CD4-positive, CD25-positive, alpha-beta regulatory T cell (primary cell): ENCODE results near the gene DAGLB. TPM values are rescaled to one million over a fixed set of nuclear protein-coding genes. Genes with fewer than 3 reads are reported as not detected.

Experiments used
- ATAC-seq, 2 donors: fragments of 150-1000 bp; cut with Tn5 transposase; one replicate each; pipeline ENCODE4 v1.10.0; 2021; ENCODE audit warnings: low read depth in 2 of 2, moderate number of reproducible peaks in 2 of 2, moderate library complexity in 1 of 2
- DNase-seq, 3 donors: peaks; one replicate each; pipeline versions ENCODE4 v3.0.0 to v3.0.0-alpha.2; 2012 to 2022; ENCODE audit warnings: mixed read lengths in 1 of 3
- H3K27ac ChIP-seq: one replicate; pipeline ENCODE4 v1.7.0; 2013; ENCODE audit warnings: mild to moderate bottlenecking, low read length; ENCODE audit not compliant: insufficient read depth, poor library complexity, severe bottlenecking
- H3K27me3 ChIP-seq: one replicate; pipeline ENCODE4 v1.7.0; 2013; ENCODE audit warnings: low read length; ENCODE audit not compliant: control insufficient read depth, insufficient read depth
- H3K36me3 ChIP-seq: one replicate; pipeline ENCODE4 v1.7.0; 2013; ENCODE audit warnings: mild to moderate bottlenecking, low read length, moderate library complexity; ENCODE audit not compliant: control insufficient read depth, insufficient read depth
- H3K4me1 ChIP-seq: 2 replicates; pipeline ENCODE4 v1.7.0; 2013; ENCODE audit warnings: mild to moderate bottlenecking, low read length; ENCODE audit not compliant: insufficient read depth, control insufficient read depth, poor library complexity, severe bottlenecking
- H3K4me3 ChIP-seq: one replicate; pipeline ENCODE4 v1.7.0; 2013; ENCODE audit warnings: low read depth, mild to moderate bottlenecking, low read length, moderate library complexity
- H3K9me3 ChIP-seq, 2 experiments: 1 replicate in 1 of 2; 2 replicates in 1 of 2; pipeline ENCODE4 v1.7.0; 2013; ENCODE audit warnings: low read length in 2 of 2, mild to moderate bottlenecking in 1 of 2, moderate library complexity in 1 of 2; ENCODE audit not compliant: control insufficient read depth in 2 of 2
- H3K27ac Mint-ChIP-seq, 3 donors: one replicate each; pipeline ENCODE4 v1.8.0; 2020 to 2022; ENCODE audit warnings: mild to moderate bottlenecking in 3 of 3, mixed read lengths in 3 of 3, moderate library complexity in 2 of 3
- H3K27me3 Mint-ChIP-seq: one replicate; pipeline ENCODE4 v1.8.0; 2022; ENCODE audit warnings: mild to moderate bottlenecking, mixed read lengths
- H3K36me3 Mint-ChIP-seq: one replicate; pipeline ENCODE4 v1.8.0; 2020; ENCODE audit warnings: mixed read lengths
- H3K4me1 Mint-ChIP-seq, 4 donors: one replicate each; pipeline ENCODE4 v1.8.0; 2020 to 2022; ENCODE audit warnings: mixed read lengths in 4 of 4, mild to moderate bottlenecking in 1 of 4
- H3K4me3 Mint-ChIP-seq, 4 donors: one replicate each; pipeline ENCODE4 v1.8.0; 2020 to 2022; ENCODE audit warnings: mild to moderate bottlenecking in 4 of 4, mixed read lengths in 4 of 4, moderate library complexity in 3 of 4
- H3K9me3 Mint-ChIP-seq, 7 donors: one replicate each; pipeline ENCODE4 v1.8.0; 2020 to 2022; ENCODE audit warnings: mixed read lengths in 7 of 7, mild to moderate bottlenecking in 3 of 7, moderate library complexity in 2 of 7
- polyA plus RNA-seq, 4 donors: library from polyadenylated mRNA; unstranded; fragments of 300-500 nt; fragmentation: Illumina TruSeq; gene quantifications; one replicate each; pipeline ENCODE4 v1.2.3, GENCODE V29; 2021
- total RNA-seq: library from RNA; stranded (reverse); gene quantifications from one replicate; pipeline ENCODE4 v1.2.3, GENCODE V29; 2022

Gene DAGLB, protein sequence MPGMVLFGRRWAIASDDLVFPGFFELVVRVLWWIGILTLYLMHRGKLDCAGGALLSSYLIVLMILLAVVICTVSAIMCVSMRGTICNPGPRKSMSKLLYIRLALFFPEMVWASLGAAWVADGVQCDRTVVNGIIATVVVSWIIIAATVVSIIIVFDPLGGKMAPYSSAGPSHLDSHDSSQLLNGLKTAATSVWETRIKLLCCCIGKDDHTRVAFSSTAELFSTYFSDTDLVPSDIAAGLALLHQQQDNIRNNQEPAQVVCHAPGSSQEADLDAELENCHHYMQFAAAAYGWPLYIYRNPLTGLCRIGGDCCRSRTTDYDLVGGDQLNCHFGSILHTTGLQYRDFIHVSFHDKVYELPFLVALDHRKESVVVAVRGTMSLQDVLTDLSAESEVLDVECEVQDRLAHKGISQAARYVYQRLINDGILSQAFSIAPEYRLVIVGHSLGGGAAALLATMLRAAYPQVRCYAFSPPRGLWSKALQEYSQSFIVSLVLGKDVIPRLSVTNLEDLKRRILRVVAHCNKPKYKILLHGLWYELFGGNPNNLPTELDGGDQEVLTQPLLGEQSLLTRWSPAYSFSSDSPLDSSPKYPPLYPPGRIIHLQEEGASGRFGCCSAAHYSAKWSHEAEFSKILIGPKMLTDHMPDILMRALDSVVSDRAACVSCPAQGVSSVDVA
- 33.2 TPM for total RNA-seq
- polyA plus RNA-seq, result 10 to 100 TPM in 3 of 4 donors, 1 to 10 TPM in 1; 5.9 to 13.8 (median 11.7) TPM

DNA sequence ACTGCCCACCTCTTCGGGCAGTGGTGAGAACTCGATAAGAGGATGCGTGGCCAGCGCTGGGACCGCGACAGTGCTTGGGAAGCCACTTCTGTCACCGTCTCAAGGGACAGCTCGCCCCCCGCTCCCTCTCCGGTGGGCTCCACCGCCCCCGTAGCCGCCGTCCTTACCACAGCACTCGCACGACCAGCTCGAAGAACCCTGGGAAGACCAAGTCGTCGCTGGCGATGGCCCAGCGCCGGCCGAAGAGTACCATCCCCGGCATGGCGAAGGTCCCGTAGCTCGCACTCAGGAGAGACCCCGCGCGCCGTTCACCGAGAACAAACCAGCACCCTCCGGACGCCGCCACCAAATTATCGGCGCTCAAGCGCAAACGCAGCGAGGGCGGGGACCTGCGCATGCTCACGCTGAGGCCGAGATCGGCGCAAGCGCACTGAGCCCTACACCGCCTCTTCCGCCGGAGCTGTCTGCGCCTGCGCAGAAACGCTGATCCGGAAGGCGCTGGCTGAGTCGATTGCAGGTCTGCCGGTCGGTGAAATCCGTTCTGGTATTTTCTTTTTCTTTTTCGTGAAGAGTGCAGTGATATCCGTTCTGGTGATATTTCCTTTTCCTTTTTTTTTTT lies at the start of gene DAGLB:
DAGLB (minus strand) TSS at position 374 of the 619 bp plus-strand sequence; CDS start at position 262, 112 bp downstream.
- Histone ChIP-seq H3K27me3 (no peaks in the 10 kb centered on the region), H3K36me3 (peaks cover 23% of the 10 kb centered on the region), H3K4me1 (peaks cover 13% of the 10 kb centered on the region), H3K27ac (peak within 1 kb of the TSS; percentile 81), H3K4me3 (peak within 1 kb of the TSS; percentile 89), H3K9me3 (no peaks in the 10 kb centered on the region)
- Mint-ChIP-seq H3K27me3 (peaks cover 8% of the 10 kb centered on the region), H3K27ac (peak within 1 kb of the TSS; percentile 95 to 98 (median 98)), H3K9me3 (peaks cover 0 to 2% (median 0%) of the 10 kb centered on the region in 7 donors), H3K4me1 (peaks cover 4 to 44% (median 25%) of the 10 kb centered on the region in 4 donors), H3K4me3 (peak within 1 kb of the TSS; percentile 94 to 100 (median 99)), H3K36me3 (peaks cover 20% of the 10 kb centered on the region)
- ATAC-seq (peak; percentile 80), DNase-seq (peak; percentile 93 to 98 (median 95))

- no peaks in the 10 kb centered on the region for H3K27me3 ChIP-seq
- no peak overlapping the region for H3K27ac ChIP-seq
- no peaks in the 10 kb centered on the region for H3K27me3 Mint-ChIP-seq
- no peak overlapping the region for H3K4me3 Mint-ChIP-seq
- no peaks in the 10 kb centered on the region for H3K36me3 ChIP-seq
- no peaks in the 10 kb centered on the region for H3K4me1 ChIP-seq
- no peak for DNase-seq
- H3K4me3 ChIP-seq, result no peak overlapping the region
- peaks cover 0 to 1% (median 0%) of the 10 kb centered on the region in 7 donors for H3K9me3 Mint-ChIP-seq
- no peaks in the 10 kb centered on the region for H3K36me3 Mint-ChIP-seq
- no peak overlapping the region for H3K27ac Mint-ChIP-seq
- H3K9me3 ChIP-seq, result no peaks in the 10 kb centered on the region
- no peaks in the 10 kb centered on the region for H3K4me1 Mint-ChIP-seq
- no peak for ATAC-seq
Measured at GRCh38 chr7:6497637-6497905, 49.8 kb upstream of the DAGLB start.

DNA sequence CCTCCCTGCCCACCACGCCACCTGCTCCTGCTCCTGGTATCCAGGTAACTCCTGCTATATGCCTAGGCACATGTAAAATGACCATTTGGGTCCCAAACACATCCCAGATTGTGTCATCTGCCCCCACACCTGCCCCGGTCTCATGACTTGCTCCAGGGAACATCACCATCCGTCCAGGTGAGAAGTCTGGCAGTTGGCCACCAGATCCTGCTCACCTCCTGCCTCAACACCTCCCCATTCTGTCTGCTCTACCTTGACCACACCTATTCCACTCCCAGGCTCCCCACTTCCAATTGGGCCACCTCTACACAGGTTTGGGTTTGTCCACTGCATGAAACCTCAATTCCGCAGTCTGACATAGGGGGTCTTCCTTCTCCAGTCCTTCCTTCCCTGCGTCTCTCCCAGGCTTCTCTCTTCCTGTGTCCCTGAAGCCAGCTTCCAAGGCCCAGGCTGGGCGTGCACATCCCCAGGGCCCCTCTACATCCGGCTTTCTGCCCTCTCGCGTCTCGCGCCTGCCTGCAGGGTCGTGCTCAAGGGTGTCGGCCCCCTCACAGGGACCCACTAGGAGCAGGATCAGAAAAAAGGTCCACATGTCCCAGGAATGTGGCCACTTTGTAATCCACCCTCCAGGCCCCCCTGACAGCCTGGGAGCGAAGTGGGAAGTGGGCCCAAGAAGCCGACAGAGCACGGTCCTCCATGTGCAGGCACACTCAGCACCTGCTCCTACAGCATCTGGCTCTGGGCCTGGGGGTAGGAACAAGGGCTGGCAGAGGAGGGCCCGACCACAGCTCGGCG lies 49.3 kb upstream of the DAGLB start:
- no peak overlapping the region for H3K4me3 Mint-ChIP-seq
- Histone ChIP-seq H3K27me3 (no peaks in the 10 kb centered on the region), H3K4me1 (no peaks in the 10 kb centered on the region), H3K36me3 (no peaks in the 10 kb centered on the region), H3K27ac (no peak overlapping the region), H3K4me3 (no peak overlapping the region), H3K9me3 (no peaks in the 10 kb centered on the region)
- no peaks in the 10 kb centered on the region for H3K4me1 Mint-ChIP-seq
- peaks cover 0 to 1% (median 0%) of the 10 kb centered on the region in 7 donors for H3K9me3 Mint-ChIP-seq
- no peak overlapping the region for H3K27ac Mint-ChIP-seq
- DNase-seq (no peak), ATAC-seq (no peak)
- H3K36me3 Mint-ChIP-seq, result no peaks in the 10 kb centered on the region
- H3K27me3 Mint-ChIP-seq, result peaks cover 3% of the 10 kb centered on the region

GRCh38 chr7:6495597-6496262 lies 48.0 kb upstream of the DAGLB start:
- DNase-seq, result no peak
- H3K27me3 Mint-ChIP-seq, result peaks cover 4% of the 10 kb centered on the region
- Histone ChIP-seq H3K4me1 (no peaks in the 10 kb centered on the region), H3K4me3 (no peak overlapping the region), H3K27me3 (no peaks in the 10 kb centered on the region), H3K36me3 (no peaks in the 10 kb centered on the region), H3K9me3 (no peaks in the 10 kb centered on the region), H3K27ac (no peak overlapping the region)
- H3K36me3 Mint-ChIP-seq, result no peaks in the 10 kb centered on the region
- peaks cover 0 to 1% (median 0%) of the 10 kb centered on the region in 7 donors for H3K9me3 Mint-ChIP-seq
- no peak overlapping the region for H3K4me3 Mint-ChIP-seq
- ATAC-seq, result no peak
- H3K27ac Mint-ChIP-seq, result no peak overlapping the region
- H3K4me1 Mint-ChIP-seq, result no peaks in the 10 kb centered on the region

DNA sequence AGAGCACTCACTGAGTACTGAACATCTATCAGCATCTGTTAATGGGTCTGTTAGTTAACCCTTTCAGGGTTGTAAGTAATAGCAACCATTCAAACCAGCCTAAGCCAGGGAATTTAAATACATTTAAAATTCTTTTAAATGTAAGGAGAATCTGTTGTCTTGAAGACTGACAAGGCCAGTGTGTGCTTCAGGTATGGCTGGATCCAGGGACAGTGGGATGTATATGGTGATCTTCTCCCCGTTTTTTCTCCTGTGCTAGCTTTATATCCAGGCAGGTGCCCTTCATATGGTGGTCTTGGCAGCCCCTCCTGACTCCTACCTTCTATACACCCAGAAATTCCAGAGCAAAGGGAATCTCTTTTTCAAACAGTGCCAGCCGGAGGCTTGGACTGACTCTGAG lies 46.6 kb upstream of the DAGLB start:
- no peaks in the 10 kb centered on the region for H3K27me3 ChIP-seq
- no peak overlapping the region for H3K4me3 ChIP-seq
- no peak overlapping the region for H3K27ac Mint-ChIP-seq

DNA sequence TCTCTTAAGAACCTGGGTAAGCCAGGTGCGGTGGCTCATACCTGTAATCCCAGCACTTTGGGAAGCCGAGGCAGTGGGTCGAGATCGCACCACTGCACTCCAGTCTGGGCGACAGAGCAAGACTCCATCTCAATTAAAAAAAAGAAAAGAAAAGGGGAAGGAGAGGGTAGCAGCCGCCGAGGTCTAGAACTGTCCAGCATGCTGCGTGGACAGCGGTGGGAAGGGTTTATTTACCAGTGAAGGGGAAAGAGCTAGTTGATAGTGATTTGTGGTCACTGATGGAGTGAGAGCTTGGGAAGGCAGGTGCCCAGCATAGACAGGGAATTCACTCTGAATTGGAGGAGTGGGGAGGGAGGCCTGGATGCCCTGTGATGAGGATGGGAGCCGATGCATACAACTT lies 43.4 kb upstream of the DAGLB start:
- Mint-ChIP-seq H3K4me1 (no peaks in the 10 kb centered on the region), H3K36me3 (no peaks in the 10 kb centered on the region), H3K27me3 (peaks cover 4% of the 10 kb centered on the region), H3K27ac (no peak overlapping the region), H3K9me3 (peaks cover 0 to 1% (median 0%) of the 10 kb centered on the region in 7 donors), H3K4me3 (peak overlapping the region in 1 of 4 donors; percentile 43)
- Histone ChIP-seq H3K9me3 (peaks cover 0 to 2% of the 10 kb centered on the region in 2 experiments), H3K4me1 (no peaks in the 10 kb centered on the region), H3K27ac (no peak overlapping the region), H3K36me3 (no peaks in the 10 kb centered on the region), H3K4me3 (no peak overlapping the region), H3K27me3 (no peaks in the 10 kb centered on the region)
- DNase-seq, result no peak
- ATAC-seq, result no peak

More for the DNA sequence above, 46.6 kb upstream of the DAGLB start:
- Histone ChIP-seq H3K36me3 (no peaks in the 10 kb centered on the region), H3K4me1 (no peaks in the 10 kb centered on the region), H3K27ac (no peak overlapping the region), H3K9me3 (peaks cover 0 to 2% of the 10 kb centered on the region in 2 experiments)
- H3K27me3 Mint-ChIP-seq, result peaks cover 4% of the 10 kb centered on the region
- ATAC-seq (no peak), DNase-seq (no peak)
- H3K4me3 Mint-ChIP-seq, result peak overlapping the region in 1 of 4 donors; percentile 13
- H3K9me3 Mint-ChIP-seq, result peaks cover 0 to 1% (median 0%) of the 10 kb centered on the region in 7 donors
- H3K4me1 Mint-ChIP-seq, result no peaks in the 10 kb centered on the region
- H3K36me3 Mint-ChIP-seq, result no peaks in the 10 kb centered on the region

- Mint-ChIP-seq H3K36me3 (no peaks in the 10 kb centered on the region), H3K27ac (no peak overlapping the region), H3K27me3 (peaks cover 5% of the 10 kb centered on the region), H3K4me1 (peaks cover 0 to 3% (median 2%) of the 10 kb centered on the region in 4 donors), H3K4me3 (no peak overlapping the region), H3K9me3 (peaks cover 0 to 1% (median 0%) of the 10 kb centered on the region in 7 donors)
- ATAC-seq (no peak), DNase-seq (peak in 1 of 3 donors; percentile 39)
- Histone ChIP-seq H3K27me3 (no peaks in the 10 kb centered on the region), H3K36me3 (no peaks in the 10 kb centered on the region), H3K9me3 (peaks cover 0 to 2% of the 10 kb centered on the region in 2 experiments), H3K27ac (no peak overlapping the region), H3K4me1 (peaks cover under 1% of the 10 kb centered on the region), H3K4me3 (no peak overlapping the region)
Measured at GRCh38 chr7:6489612-6490011, 41.9 kb upstream of the DAGLB start.
